Posterior cingulate gyrus (tissue), 11 donors: ENCODE measurements around the gene HOXD9.

ENCODE experiments used
- DNase-seq, 10 donors: peaks; one replicate each; pipeline versions ENCODE4 v3.0.0 to v3.0.0-alpha.2; 2020 to 2021; ENCODE audit warnings: mixed read lengths in 3 of 10
- intact Hi-C: fragments of 100-400 bp; cut with DNase I; formaldehyde crosslinking; loops from one replicate; pipeline ENCODE4 v1.15.1; 2023

Gene HOXD9

DNA sequence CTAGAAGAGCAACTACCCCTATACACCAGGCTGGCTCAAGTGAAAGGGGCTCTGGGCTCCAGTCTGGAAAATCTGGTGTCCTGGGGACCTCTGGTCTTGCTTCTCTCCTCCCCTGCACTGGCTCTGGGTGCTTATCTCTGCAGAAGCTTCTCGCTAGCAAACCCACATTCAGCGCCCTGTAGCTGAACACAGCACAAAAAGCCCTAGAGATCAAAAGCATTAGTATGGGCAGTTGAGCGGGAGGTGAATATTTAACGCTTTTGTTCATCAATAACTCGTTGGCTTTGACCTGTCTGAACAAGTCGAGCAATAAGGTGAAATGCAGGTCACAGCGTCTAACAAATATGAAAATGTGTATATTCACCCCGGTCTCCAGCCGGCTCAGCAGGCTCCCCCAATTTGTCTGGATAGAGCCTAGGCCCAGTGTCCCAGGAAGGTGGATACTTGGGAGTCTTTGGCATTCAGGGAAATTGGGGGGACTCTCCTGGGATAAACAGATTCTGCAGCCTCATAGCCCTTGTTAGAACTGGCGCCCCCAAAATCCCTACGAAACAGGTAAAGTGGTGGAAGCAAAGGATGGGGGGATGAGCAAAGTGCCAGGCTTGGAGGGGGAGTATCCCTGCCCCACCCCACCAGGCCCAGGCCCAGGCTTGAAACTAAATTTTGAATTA lies 26.4 kb downstream of the HOXD9 start:
- DNase-seq: no peak
- intact Hi-C loops: no loop called here

DNA sequence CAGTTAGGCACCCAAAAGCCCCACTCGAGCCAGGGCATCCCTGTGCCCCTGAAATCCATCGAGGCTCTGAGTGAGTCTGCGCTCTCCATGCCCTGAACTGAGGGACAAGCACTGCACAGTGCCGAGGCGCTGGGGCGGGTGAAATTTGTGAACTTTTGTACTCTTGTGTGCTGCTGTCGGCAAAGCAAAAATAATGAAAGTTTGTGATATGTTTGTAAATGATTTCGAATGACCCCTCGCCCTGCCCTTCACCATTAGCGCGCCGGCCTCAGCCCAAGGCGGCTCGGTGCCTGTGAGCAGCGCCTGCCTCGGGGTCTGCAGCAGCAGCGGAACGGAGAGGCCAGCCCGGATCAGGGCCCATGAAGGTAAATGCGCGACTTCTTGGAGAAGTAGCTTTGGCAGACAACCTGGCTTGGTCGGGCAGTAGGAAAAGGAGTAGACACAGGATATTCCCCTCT lies 27.0 kb downstream of the HOXD9 start:
- intact Hi-C loops: no loop called here
- DNase-seq: no peak

DNA sequence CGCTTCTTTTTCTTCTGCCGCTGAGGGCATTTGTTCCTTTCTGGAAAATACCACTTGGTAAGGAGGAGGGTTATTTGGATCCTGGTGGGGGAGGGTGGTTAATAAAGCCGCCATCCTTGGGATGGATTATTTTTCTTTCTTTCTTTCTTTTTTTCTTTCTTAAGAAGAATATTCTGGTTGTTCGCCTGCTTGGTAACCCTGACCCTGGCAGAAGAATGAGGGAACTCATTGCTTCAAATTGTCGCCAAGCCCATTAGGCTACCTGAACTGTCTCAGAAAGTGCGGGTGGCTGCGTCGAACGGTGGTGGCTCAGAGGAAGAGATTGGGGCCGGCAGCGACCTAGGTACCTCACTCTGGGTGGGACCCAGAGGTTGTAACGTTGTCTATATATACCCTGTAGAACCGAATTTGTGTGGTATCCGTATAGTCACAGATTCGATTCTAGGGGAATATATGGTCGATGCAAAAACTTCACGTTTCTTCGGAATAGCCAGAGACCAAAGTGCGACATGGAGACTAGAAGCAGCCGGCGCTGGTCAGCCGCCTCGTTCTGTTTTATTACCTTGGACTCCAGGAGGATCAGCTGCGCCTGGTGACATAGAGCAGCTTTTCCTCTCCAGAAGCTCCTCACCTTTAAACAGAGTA lies 27.5 kb downstream of the HOXD9 start:
- DNase-seq: no peak
- intact Hi-C loops: no loop called here

DNA sequence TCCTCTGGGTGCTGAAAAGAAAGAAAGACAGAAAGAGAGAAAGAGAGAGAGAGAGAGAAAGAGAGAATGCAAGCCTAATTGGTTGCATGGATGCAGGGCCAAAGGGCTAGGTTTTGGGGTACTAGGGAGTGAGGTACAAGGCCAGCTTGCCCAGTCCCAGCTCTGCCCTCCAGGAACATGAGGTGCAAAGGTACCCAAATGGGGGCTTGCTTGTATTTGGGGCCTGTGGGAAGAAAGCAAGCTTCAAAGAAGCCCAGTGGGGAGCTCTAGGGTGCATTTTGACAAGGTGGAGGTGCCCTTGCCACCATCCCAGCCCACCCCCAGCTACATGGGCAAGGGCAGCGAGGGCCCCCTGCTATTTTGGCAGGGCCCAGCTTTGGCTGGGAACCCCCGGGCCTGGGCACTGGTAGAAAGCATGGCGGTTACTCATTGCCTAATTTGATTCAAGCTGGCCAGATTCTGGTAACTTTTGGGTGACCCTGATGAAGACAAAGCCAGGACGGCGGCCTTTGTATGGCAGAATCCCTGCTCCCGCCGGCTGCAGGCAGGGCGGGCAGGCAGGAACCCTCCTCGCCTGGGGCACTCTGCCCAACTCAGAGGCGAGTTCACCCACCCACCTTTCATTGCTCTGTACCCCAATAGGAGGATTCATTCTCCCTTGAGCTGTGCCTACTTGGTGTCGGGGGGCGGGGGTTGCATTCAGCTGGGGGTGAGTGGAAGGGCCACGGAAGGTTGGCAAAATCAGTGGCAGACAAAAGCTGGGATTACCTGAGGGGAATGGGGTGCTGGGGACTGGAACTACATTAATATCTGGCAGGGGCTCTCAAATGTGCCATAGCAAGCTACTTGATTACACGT lies 28.3 kb downstream of the HOXD9 start:
- intact Hi-C loops: no loop called here
- no peak for DNase-seq

DNA sequence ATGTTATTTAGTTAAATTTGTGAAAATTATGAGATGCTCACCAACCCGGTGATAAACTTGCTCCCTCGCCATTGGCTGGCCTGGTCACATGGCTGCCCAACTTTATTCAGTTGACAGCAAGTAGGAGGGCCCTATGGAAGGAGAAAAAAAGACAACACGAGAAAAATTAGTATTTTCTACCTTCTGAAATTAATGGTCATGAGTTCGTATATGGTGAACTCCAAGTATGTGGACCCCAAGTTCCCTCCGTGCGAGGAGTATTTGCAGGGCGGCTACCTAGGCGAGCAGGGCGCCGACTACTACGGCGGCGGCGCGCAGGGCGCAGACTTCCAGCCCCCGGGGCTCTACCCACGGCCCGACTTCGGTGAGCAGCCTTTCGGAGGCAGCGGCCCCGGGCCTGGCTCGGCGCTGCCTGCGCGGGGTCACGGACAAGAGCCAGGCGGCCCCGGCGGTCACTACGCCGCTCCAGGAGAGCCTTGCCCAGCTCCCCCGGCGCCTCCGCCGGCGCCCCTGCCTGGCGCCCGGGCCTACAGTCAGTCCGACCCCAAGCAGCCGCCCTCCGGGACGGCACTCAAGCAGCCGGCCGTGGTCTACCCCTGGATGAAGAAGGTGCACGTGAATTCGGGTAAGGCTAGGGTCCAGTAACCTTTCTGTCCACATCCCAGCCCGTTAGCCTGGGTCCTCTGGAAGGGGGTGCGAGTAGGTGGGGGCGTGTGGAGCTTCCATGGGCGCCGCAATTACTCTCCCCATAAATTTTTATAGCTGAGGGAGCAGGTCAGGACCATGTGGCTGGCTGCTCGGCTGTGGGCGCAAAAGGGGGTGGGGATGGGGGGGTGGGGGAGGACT lies 29.1 kb downstream of the HOXD9 start, which contains the start of gene HOXD4:
HOXD4 (plus strand) TSS at position 109 of the 846 bp plus-strand sequence; CDS start at position 193, 84 bp downstream.
- intact Hi-C loops: no loop called here
- DNase-seq: peak in 2 of 10 donors; percentile 27 to 66

DNA sequence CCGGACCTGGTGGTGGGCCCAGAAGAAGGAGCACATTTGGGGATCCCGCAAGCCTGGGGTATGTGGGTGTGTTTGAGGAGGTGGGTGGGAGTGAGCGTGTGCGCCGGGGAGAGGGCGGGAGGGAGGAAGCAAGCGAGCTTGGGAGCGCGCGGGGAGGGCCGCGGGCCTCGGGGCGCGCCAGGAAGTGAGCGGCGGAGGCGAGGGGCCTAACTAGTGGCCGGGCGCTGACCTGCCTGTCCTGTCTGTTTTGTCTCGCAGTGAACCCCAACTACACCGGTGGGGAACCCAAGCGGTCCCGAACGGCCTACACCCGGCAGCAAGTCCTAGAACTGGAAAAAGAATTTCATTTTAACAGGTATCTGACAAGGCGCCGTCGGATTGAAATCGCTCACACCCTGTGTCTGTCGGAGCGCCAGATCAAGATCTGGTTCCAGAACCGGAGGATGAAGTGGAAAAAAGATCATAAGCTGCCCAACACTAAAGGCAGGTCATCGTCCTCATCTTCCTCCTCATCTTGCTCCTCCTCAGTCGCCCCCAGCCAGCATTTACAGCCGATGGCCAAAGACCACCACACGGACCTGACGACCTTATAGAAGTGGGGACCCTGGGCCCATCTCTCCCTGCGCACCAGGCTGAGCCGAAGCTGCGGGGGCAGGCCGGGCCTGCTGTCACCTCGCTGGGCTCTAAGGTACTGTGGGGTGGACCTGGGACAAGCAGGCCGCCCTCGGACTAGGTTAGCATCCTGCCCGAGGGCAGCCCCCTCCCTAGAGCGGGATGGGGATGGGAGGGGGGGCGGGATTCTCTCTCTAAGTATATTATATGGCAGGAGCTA lies 30.0 kb downstream of the HOXD9 start:
- peak in 1 of 10 donors; percentile 59 for DNase-seq
- intact Hi-C loops: no loop called here

DNA sequence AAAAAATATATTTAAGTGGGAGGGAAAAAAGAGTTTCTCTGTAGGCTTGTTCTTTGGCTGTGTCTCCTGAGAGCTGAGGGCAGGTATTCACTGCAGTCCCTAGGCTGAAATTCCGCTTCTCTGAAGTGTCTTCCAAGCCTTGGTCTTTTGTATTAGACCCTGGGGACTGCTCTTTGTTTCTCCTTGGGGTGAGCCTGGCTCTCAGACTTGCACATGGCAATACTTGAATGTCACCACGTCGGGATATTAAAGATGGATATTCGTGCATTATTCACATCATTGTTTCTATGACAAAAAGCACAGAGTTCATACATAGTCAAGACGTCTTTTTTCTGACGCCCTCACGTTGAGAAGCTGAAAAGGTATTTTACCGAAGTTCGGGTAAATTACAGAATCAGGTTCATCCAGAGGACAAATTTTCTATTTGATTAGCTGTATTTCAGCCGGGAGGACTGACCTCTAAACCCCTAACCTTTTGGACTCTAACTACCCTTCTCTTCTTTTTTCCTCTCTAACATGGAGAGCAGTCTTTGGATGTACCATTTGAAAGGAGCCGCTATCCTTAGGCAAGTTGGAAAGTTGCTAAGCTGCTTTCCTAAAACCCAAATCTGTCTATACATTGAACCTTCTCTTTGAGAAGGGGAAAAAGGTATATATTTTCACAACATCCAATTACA lies 32.2 kb downstream of the HOXD9 start:
- DNase-seq: no peak
- intact Hi-C loops: no loop called here

DNA sequence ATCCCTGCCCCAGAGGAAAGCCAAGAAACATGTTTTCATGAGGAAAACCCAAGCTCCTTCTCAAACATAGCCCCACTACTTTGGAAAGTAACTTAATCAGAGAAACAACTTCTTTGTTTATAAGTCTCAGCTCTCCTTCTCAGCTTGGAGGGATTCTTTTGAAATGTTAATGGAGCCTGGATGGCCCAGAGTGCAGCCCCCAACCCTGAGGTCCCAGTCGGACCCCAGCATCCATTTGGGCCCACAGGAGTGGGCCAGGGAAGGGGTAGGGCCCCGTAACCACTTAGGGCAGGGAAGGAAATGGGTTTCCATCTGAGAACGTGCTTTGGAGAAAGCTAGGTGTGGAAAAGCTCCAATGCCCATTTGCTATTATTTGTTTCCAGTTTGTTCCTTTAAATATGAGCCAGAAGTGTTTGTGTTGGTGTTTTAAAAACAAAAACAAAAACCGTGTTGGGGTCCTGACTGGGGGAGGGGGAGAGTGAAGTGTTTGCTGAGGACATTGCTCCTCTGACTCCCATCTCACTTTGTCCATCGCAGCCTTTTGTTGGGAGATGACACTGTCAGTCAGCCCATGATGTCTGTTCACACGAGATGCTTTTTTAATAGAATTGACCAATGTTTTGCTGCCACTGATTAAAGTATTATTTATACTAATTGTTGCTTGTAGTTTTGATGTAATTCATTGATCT lies 33.0 kb downstream of the HOXD9 start:
- no peak for DNase-seq
- intact Hi-C loops: no loop called here

DNA sequence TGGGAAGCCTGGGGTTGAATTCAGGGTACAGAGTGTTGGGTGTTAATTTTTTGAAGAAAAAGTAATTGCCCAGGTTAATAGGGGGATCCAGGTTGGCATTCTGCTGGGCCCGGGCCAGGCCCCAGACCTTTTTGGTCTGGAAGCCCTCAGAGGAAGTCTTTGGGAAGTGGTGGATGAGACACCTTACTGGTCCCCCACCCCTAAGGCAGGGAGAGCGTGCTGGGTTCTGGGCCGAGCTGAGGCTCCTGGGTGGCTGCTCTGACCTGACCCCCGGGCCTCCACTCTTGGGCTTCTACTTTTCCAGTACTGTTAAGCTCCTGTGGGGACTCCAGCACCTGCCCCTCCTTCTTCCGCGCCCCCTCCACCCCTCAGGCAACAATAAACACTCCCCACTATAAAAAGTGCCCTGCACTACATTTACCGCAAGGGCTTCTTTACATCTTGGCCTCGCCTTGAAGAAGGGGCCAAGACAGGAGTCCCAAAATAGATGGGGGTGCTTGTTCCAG lies 33.8 kb downstream of the HOXD9 start:
- DNase-seq: peak in 1 of 10 donors; percentile 52
- intact Hi-C loops: no loop called here

DNA sequence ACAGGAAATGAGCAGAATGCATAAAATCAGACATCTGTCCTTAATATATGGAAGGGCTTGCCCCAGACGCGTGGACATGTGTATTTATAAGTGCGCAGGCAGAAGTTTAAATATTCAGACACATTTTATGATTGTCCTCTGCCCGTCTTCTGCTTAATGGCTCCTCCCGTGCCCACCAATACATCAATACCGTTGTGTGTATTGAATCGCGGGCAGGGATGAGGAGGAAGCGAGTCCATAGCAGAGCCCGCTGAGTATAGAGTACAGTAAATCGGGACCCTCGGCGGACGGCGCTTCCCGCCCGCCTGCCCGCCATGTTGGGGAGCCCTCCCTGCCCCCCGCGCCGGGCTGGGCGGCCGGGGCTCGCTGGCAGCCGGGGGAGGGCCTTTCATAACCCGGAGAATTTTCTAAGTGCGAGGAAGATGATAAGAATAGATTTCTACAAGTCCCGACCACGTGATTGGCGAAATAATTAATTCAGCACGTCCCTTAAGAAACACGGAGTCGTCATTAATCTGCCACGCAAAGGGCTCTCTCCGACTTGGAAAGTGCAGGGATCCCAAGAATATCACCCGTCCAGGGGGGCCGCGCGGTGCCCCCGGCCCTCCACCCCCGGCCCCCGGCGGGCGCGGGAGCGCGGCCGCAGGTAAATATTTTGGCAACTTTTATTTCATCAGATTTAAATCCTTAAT lies 34.4 kb downstream of the HOXD9 start, which contains the start of gene HOXD3:
HOXD3 (plus strand) TSS at position 501 of the 692 bp plus-strand sequence. CDS start 11,808 bp downstream, outside the sequence.
- DNase-seq: peak in 1 of 10 donors; percentile 22
- intact Hi-C loops: no loop called here

DNA sequence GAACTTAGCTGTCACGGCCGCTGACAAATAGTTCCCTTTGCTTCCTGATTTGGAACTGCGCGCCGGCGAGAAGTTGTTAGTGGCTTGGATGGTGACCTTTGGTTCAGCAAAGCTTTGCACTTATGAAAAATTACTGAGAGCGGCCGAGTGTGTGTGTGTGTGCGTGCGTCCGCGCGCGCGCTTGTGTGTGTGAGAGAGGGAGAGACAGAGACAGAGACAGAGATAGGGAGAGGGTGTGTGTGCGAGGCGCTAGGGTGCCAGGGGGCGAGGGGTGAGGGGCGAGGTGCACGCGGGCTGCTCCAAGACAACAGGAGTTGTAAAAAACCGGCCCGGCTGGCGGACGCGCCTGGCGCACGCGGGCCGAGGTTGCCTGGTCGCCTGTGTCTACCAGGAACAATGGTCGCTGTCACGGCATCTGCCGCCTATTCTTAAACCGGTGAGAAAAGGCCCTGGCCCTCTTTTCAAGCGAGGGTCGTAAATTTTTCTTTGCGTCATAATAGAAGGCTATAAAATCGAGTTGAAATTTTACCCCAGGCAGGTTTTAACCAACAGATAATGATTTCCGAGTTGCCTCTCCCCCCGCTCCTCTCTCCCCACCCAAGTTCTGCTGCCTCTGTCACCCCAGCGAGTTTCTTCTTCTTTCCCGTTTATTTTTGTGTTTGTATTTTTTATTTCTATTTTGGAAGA lies 35.1 kb downstream of the HOXD9 start:
- DNase-seq: peak in 1 of 10 donors; percentile 78
- intact Hi-C loops: no loop called here

DNA sequence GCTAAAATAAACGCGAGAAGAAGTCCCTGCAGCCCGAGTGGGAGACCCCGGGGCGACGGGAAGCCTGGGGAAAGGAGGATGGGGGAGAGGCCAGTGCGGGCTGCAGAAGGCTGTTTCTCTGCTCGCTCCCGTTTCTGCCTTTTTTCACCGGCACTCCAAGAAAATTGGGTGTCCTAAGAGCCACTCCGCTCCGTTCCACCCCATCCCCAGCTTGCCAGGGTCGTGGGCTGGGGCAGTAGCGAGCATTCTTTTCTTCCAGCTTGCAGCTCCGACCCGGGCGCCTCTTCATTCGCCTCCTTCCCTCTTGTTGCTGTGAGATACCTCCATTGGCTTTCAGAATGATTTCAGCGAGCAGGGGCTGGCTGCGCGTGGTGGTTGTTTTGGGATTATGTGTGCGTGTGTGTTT lies 35.7 kb downstream of the HOXD9 start:
- peak in 1 of 10 donors; percentile 43 for DNase-seq
- intact Hi-C loops: no loop called here

DNA sequence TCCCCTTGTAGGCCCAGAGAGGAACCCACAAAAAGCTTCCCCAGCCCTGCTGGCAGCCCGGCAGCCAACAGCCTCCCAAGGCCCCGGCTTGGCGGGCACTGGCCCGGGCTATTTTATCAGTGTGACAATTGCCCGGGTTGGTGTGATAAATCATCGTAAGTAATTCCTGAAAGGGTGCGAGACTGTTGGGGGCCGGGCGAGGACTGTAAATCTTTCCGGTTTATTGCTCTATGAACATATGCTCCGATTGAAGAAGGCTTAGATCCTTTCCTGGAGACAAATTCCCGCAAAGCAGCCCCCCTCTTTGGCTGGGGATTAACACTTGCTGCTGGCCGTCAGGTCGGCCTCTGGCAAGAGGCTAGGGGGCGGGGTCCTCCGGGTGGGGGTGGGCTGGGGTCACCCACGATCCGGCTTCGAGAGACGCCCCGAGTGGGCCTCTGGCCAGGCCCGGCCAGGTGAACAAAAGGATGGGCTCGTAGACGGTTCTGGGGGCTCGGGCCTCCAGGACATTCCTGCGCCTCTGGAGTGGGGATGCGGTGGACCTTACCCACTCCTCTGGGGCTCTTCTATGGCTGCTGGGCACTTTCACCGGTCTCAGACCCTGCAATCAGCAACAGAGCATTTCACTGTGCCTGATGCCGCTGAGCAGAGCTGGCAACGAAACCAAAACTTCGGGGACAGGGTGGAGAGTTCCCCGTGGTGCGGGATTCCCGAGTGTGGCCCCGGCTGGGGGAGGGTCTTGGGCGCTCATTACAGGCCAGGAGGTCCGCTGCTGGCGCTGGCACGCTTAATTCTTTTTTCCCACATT lies 36.5 kb downstream of the HOXD9 start:
- intact Hi-C loops: no loop called here
- peak in 1 of 10 donors; percentile 63 for DNase-seq

DNA sequence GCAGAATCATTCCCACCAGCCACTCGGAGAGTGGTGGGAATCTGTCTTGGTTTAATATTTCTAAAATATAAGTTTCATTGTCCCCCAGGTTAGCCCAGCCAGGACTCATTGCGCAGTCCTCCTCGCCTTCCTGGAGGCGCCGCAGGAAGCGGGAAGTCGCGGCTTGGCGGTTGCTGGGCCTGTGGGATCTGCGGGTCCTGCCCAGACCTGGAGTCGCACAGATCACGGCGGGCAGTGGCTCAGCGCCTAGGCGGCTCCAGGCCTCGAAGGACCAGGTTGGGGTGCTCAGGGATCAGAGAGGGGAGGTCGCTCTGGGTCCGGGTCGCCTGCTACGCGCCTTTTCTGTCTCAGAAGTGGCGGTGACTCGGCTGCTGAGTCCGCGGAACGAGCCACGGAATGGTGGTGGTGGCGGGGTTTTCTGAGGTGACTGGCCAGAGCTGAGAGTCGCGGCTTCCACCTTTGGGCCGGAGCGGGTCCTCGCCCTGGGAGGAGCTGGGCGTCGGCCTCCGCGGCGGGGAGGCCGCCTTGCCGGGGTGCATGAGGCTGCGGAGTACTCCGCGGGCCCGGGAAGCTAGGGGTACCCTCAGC lies 37.2 kb downstream of the HOXD9 start:
- DNase-seq: peak in 1 of 10 donors; percentile 68

DNA sequence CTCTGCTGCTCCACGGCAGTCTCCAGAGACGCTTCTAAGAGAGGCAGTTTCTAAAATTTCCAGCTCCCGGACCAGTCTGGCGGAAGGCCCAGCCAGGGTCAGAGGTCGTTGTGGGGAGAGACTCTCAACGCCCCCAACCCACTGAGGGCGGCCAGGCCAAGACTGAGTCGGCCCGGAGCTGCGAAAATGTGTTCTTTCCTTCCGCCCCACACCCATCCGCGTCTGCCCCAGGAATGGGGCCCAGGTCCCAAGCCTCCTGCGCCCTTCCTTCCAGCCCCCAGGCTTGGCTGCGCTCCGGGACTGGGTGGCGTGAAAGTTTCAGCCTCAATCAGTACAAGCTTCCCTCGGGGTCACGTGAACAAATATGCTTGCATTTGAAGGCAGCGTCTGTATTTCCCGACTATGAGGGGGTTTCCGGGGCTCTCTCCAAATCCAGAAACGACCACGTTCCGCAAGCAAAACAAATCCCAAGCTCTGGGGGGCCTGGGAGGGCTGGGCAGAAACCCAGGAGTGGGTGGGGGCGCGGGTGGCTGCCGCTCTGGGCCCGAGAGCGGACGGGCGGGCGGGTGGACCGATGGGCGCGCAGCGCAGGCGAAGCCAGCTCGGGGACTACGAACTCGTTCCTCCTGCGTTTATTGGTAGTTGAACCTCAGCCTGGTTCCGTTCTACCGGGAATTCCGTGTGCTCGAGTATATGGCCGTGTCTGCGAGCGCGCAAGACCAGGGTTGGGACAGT lies 37.9 kb downstream of the HOXD9 start:
- DNase-seq: peak in 1 of 10 donors; percentile 74

More for the DNA sequence above, 37.2 kb downstream of the HOXD9 start:
- intact Hi-C loops: no loop called here

More for the DNA sequence above, 37.9 kb downstream of the HOXD9 start:
- intact Hi-C loops: no loop called here
